Fibroblast of lung (primary cell): ENCODE measurements around the gene LTBP2. TPM values are rescaled to one million over a fixed set of nuclear protein-coding genes. Genes with fewer than 3 reads are reported as not detected.

Source experiments
- DNase-seq, 2 donors: peaks; one replicate each; pipeline versions ENCODE4 v3.0.0 to v3.0.0-alpha.2; 2010; ENCODE audit warnings: low read depth in 2 of 2
- H2AFZ ChIP-seq: 2 replicates; pipeline ENCODE4 v1.5.1; 2012; ENCODE audit warnings: low read length, control low read depth, inconsistent platforms
- H3K27ac ChIP-seq: 2 replicates; pipeline ENCODE4 v1.5.1; 2011; ENCODE audit warnings: low read length, control low read depth; ENCODE audit not compliant: insufficient read depth
- H3K27me3 ChIP-seq: 2 replicates; pipeline ENCODE4 v1.5.1; 2011; ENCODE audit warnings: mild to moderate bottlenecking, low read length; ENCODE audit not compliant: control insufficient read depth, insufficient read depth
- H3K36me3 ChIP-seq: 2 replicates; pipeline ENCODE4 v1.5.1; 2011; ENCODE audit warnings: low read length; ENCODE audit not compliant: control insufficient read depth, insufficient read depth
- H3K4me1 ChIP-seq: 2 replicates; pipeline ENCODE4 v1.5.1; 2011; ENCODE audit warnings: low read length; ENCODE audit not compliant: control insufficient read depth, insufficient read depth; ENCODE audit errors: extremely low read depth
- H3K4me2 ChIP-seq: 2 replicates; pipeline ENCODE4 v1.5.1; 2011; ENCODE audit warnings: low read length, control low read depth; ENCODE audit not compliant: insufficient read depth; ENCODE audit errors: extremely low read depth
- H3K4me3 ChIP-seq, 4 experiments: fragments of 200-600 bp in 1 of 4; sonication (generic) in 1 of 4; replicated peaks in 1 of 4; 2 replicates each; pipeline ENCODE4 v1.5.1; 2011 to 2016; ENCODE audit warnings: low read length in 4 of 4, low read depth in 3 of 4, mild to moderate bottlenecking in 3 of 4, control low read depth in 2 of 4, inconsistent platforms in 1 of 4, mixed read lengths in 1 of 4; ENCODE audit not compliant: insufficient read depth in 1 of 4; ENCODE audit errors: control extremely low read depth in 1 of 4
- H3K79me2 ChIP-seq: 2 replicates; pipeline ENCODE4 v1.5.1; 2012; ENCODE audit warnings: mild to moderate bottlenecking, low read length, inconsistent platforms; ENCODE audit not compliant: control insufficient read depth, insufficient read depth
- H3K9ac ChIP-seq: 2 replicates; pipeline ENCODE4 v1.5.1; 2011; ENCODE audit warnings: mild to moderate bottlenecking, low read length, control low read depth; ENCODE audit not compliant: insufficient read depth
- H3K9me3 ChIP-seq: 2 replicates; pipeline ENCODE4 v1.5.1; 2012; ENCODE audit warnings: low read depth, low read length; ENCODE audit not compliant: control insufficient read depth, insufficient read depth
- H4K20me1 ChIP-seq: 2 replicates; pipeline ENCODE4 v1.5.1; 2011; ENCODE audit warnings: low read length; ENCODE audit not compliant: control insufficient read depth, insufficient read depth; ENCODE audit errors: extremely low read depth
- EZH2 ChIP-seq: IDR thresholded peaks from 2 replicates; pipeline ENCODE4 v1.5.1; 2012; ENCODE audit warnings: low read length, control low read depth, mild to moderate bottlenecking; ENCODE audit errors: missing control alignments
- polyA plus RNA-seq, 2 donors: library from polyadenylated mRNA; depleted of rRNA in 1 of 2; stranded (reverse) in 1 of 2; unstranded in 1 of 2; fragments of >200 nt; gene quantifications; 2 replicates each; pipeline ENCODE4 v1.2.1, GENCODE V29; 2011 to 2012; ENCODE audit warnings: missing spikeins in 1 of 2
- total RNA-seq: library from RNA; depleted of rRNA; stranded (reverse); fragments of >200 nt; gene quantifications from 2 replicates; pipeline ENCODE4 v1.2.1, GENCODE V29; 2014
- TF ChIP-seq, protein P1 (sequence below), 2 donors: IDR thresholded peaks in 1 of 2; conservative IDR thresholded peaks in 1 of 2; 1 replicate in 1 of 2; 2 replicates in 1 of 2; pipeline ENCODE4 v1.5.1; 2011 to 2012; ENCODE audit warnings: low read length in 2 of 2, control low read depth in 1 of 2, inconsistent platforms in 1 of 2, low read depth in 1 of 2, mild to moderate bottlenecking in 1 of 2

LTBP2 gene
- total and polyA plus RNA-seq, 2 donors (not counting 1 experiment from before 2014, with no cell fraction given): 108 to 514 TPM

DNA sequence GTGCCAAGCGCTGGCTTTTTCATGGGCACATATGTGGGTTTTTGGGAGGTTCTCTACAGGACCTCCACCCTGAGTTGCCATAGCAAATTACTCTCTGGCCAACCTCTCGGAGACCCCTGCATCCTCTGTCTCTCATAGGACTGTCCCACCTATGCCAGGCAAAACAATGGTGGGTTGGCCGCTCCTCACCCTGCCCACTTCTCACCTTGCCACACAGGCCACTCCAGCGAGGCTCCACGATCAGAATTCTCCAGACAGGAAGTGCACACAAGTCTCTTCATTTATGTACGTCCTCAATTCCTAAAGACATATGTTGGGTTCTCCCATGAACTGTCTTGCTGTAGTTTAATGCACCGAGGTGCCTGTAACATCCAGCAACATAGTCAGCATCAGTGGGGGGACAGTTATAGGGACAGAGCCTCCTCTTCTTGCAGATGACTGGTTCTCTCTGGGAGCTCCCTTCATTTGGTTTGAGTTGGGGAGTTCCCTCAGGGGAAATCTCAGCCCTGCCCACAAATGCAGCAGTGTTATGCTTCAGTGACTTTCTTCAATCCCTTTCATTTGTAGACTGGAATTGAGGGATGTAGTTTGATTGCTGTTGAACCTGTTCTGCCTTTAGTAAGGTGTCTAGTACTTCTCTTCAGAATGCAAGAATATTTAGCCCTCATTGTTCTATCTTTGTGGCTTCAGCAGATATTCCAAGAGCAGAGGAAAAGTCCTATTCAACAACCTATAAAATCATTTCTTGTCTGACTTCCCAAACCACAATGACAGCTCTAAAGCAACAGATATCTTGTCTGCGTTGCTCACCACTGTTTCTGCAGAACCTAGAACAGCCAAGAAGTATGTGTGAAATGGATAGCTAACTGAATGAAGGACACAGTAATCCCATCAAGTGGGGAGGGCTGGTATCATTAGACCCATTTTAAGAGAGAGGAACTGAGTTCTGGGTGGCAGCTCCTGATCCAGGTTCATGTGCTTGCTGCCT lies 2.8 kb upstream of the LTBP2 start:
- H4K20me1 ChIP-seq: no peaks in the 10 kb centered on the region
- no peak overlapping the region for H3K9ac ChIP-seq
- H3K79me2 ChIP-seq: peaks cover 32% of the 10 kb centered on the region
- DNase-seq: peak in 1 of 2 donors; percentile 58
- no peak overlapping the region for H3K27ac ChIP-seq
- H3K36me3 ChIP-seq: peaks cover 2% of the 10 kb centered on the region
- H3K4me2 ChIP-seq: peak overlapping the region; percentile 66
- peaks cover 44% of the 10 kb centered on the region for H3K4me1 ChIP-seq
- no peaks in the 10 kb centered on the region for H3K27me3 ChIP-seq
- TF ChIP-seq EZH2: no peak
- TF ChIP-seq, protein P1, sequence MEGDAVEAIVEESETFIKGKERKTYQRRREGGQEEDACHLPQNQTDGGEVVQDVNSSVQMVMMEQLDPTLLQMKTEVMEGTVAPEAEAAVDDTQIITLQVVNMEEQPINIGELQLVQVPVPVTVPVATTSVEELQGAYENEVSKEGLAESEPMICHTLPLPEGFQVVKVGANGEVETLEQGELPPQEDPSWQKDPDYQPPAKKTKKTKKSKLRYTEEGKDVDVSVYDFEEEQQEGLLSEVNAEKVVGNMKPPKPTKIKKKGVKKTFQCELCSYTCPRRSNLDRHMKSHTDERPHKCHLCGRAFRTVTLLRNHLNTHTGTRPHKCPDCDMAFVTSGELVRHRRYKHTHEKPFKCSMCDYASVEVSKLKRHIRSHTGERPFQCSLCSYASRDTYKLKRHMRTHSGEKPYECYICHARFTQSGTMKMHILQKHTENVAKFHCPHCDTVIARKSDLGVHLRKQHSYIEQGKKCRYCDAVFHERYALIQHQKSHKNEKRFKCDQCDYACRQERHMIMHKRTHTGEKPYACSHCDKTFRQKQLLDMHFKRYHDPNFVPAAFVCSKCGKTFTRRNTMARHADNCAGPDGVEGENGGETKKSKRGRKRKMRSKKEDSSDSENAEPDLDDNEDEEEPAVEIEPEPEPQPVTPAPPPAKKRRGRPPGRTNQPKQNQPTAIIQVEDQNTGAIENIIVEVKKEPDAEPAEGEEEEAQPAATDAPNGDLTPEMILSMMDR (conservative IDR thresholded peaks at IDR 0.05 in 1 of 2, IDR thresholded peaks at IDR 0.05 in 1 of 2; ENCODE audit: low read depth in 1 of 2, low read length in 2 of 2): no peak
- H3K9me3 ChIP-seq: no peaks in the 10 kb centered on the region
- H2AFZ ChIP-seq: no peak overlapping the region
- H3K4me3 ChIP-seq: peak overlapping the region in 1 of 4 experiments; percentile 36

DNA sequence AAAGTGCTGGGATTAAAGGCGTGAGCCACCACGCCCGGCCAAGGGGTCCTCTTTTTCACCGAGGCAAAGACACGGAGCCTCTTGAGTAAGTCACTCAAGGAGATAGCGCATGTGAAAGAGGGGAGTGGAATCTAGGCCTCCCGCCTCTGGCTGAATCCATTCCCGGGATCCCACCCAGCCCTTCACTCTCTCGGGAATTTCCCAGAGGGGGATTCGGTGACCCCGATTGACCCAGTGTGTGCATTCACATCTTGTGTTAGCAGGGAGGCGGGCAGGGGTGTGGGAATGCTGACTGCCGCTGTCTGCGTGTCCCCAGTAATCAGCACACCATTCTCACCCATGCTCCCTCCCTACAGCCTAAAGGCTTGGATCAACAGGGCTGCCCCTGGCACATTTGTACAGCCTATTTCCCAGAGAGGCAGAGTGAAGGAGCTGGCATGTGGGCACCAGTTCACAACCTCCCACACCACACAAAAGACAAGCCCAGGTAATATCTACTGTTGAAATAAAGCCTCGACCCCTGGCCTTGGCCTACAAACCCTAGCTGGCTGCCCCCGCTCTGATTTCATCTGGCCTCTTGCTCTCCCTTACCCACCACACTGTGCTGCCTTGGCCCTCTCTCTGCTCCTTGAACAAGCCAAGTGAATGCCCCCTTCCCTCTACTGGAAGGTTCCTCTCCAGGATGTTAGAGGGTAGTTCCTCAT lies 1.3 kb upstream of the LTBP2 start:
- peak overlapping the region; percentile 22 for H3K27ac ChIP-seq
- H2AFZ ChIP-seq: no peak overlapping the region
- no peaks in the 10 kb centered on the region for H3K9me3 ChIP-seq
- no peak for TF ChIP-seq EZH2
- TF ChIP-seq, protein P1 (conservative IDR thresholded peaks at IDR 0.05 in 1 of 2, IDR thresholded peaks at IDR 0.05 in 1 of 2; ENCODE audit: low read depth in 1 of 2, low read length in 2 of 2): no peak
- H4K20me1 ChIP-seq: no peaks in the 10 kb centered on the region
- H3K4me1 ChIP-seq: peaks cover 37% of the 10 kb centered on the region
- DNase-seq: no peak
- H3K4me3 ChIP-seq: peak overlapping the region in 1 of 4 experiments; percentile 41
- peak overlapping the region; percentile 52 for H3K4me2 ChIP-seq
- no peaks in the 10 kb centered on the region for H3K27me3 ChIP-seq
- no peak overlapping the region for H3K9ac ChIP-seq
- peaks cover 2% of the 10 kb centered on the region for H3K36me3 ChIP-seq
- H3K79me2 ChIP-seq: peaks cover 46% of the 10 kb centered on the region
